ENCODE measurements around the gene NCAM1.

GRCh38 chr11:112941104-112941503 is 20.1 kb upstream of the NCAM1 start:
- no peak for TF ChIP-seq POLR2A (IDR thresholded peaks at IDR 0.05; ENCODE audit: low read length)
- TF ChIP-seq GATA1 (IDR thresholded peaks at IDR 0.05; ENCODE audit: low read depth, low read length), result no peak
